Keratinocyte (primary cell): ENCODE results near the gene SELENOK. TPM values are rescaled to one million over a fixed set of nuclear protein-coding genes. Genes with fewer than 3 reads are reported as not detected.

ENCODE experiments used
- DNase-seq: peaks from one replicate; pipeline ENCODE4 v3.0.0-alpha.2; 2011; ENCODE audit warnings: low read depth, missing footprints, low spot score
- FAIRE-seq: peaks from 2 replicates; lab custom pipeline; 2011; peaks lifted over from hg19 to GRCh38; lab: Jason Lieb, UNC
- H2AFZ ChIP-seq: 2 replicates; pipeline ENCODE4 v1.6.0; 2012; ENCODE audit warnings: low read length, control low read depth, inconsistent platforms; ENCODE audit not compliant: control insufficient read depth
- H3K27ac ChIP-seq: 2 replicates; pipeline ENCODE4 v1.5.1; 2011; ENCODE audit warnings: low read length; ENCODE audit not compliant: control insufficient read depth, insufficient read depth
- H3K27me3 ChIP-seq: 3 replicates; pipeline ENCODE4 v1.6.0; 2011; ENCODE audit warnings: low read length; ENCODE audit not compliant: control insufficient read depth, insufficient read depth; ENCODE audit errors: extremely low read depth
- H3K36me3 ChIP-seq, 2 experiments: 2 replicates in 1 of 2; 3 replicates in 1 of 2; pipeline ENCODE4 v1.5.1; 2011; ENCODE audit warnings: low read length in 2 of 2, mild to moderate bottlenecking in 1 of 2; ENCODE audit not compliant: control insufficient read depth in 2 of 2, insufficient read depth in 2 of 2; ENCODE audit errors: extremely low read depth in 1 of 2
- H3K4me1 ChIP-seq: 3 replicates; pipeline ENCODE4 v1.5.1; 2011; ENCODE audit warnings: low read length; ENCODE audit not compliant: control insufficient read depth, insufficient read depth; ENCODE audit errors: extremely low read depth
- H3K4me2 ChIP-seq: 3 replicates; pipeline ENCODE4 v1.6.0; 2011; ENCODE audit warnings: low read depth, low read length; ENCODE audit not compliant: control insufficient read depth, insufficient read depth; ENCODE audit errors: extremely low read depth
- H3K4me3 ChIP-seq, 3 experiments: fragments of 200-600 bp in 1 of 3; sonication (generic) in 1 of 3; 2 replicates in 2 of 3; 3 replicates in 1 of 3; pipeline ENCODE4 v1.5.1; 2011 to 2016; ENCODE audit warnings: low read length in 3 of 3, mild to moderate bottlenecking in 3 of 3, control low read depth in 2 of 3, inconsistent platforms in 1 of 3, low read depth in 1 of 3, mixed read lengths in 1 of 3, mixed run types in 1 of 3, moderate library complexity in 1 of 3; ENCODE audit not compliant: control insufficient read depth in 2 of 3, insufficient read depth in 2 of 3; ENCODE audit errors: extremely low read depth in 1 of 3
- H3K79me2 ChIP-seq: 2 replicates; pipeline ENCODE4 v1.6.0; 2012; ENCODE audit warnings: low read length; ENCODE audit not compliant: control insufficient read depth, insufficient read depth
- H3K9ac ChIP-seq: 3 replicates; pipeline ENCODE4 v1.6.0; 2011; ENCODE audit warnings: low read length; ENCODE audit not compliant: control insufficient read depth, insufficient read depth; ENCODE audit errors: extremely low read depth
- H3K9me1 ChIP-seq: 3 replicates; pipeline ENCODE4 v1.6.0; 2011; ENCODE audit warnings: low read length; ENCODE audit not compliant: control insufficient read depth, insufficient read depth; ENCODE audit errors: extremely low read depth
- H3K9me3 ChIP-seq: 2 replicates; pipeline ENCODE4 v1.5.1; 2012; ENCODE audit warnings: low read depth, low read length; ENCODE audit not compliant: control insufficient read depth
- H4K20me1 ChIP-seq: 3 replicates; pipeline ENCODE4 v1.6.0; 2011; ENCODE audit warnings: low read length; ENCODE audit not compliant: control insufficient read depth, insufficient read depth; ENCODE audit errors: extremely low read depth
- CTCF ChIP-seq, 3 experiments: IDR thresholded peaks in 1 of 3; conservative IDR thresholded peaks in 1 of 3; optimal IDR thresholded peaks in 1 of 3; 2 replicates in 2 of 3; 3 replicates in 1 of 3; pipeline versions ENCODE3 to v1.5.1; 2011; ENCODE audit warnings: low read length in 3 of 3, mild to moderate bottlenecking in 3 of 3, moderate library complexity in 2 of 3, control low read depth in 1 of 3, inconsistent platforms in 1 of 3; ENCODE audit not compliant: insufficient read depth in 2 of 3; ENCODE audit errors: extremely low read depth in 1 of 3
- EZH2 ChIP-seq: IDR thresholded peaks from one replicate; pipeline ENCODE4 v1.6.1; 2012; ENCODE audit warnings: inconsistent platforms, mild to moderate bottlenecking, low read length, moderate library complexity
- dilution Hi-C: fragments of 300-500 bp; cut with MboI; formaldehyde crosslinking; loops from one replicate; pipeline ENCODE4 v1.7.0; 2020; ENCODE audit warnings: low sequenced_read_pairs; ENCODE audit not compliant: extremely low pct_ligation_motif_present
- polyA plus RNA-seq, 5 experiments: library from polyadenylated mRNA; depleted of rRNA in 3 of 5; stranded (reverse) in 3 of 5; stranded (forward) in 1 of 5; unstranded in 1 of 5; fragments of >200 nt; gene quantifications; 1 replicate in 1 of 5; 2 replicates in 3 of 5; 3 replicates in 1 of 5; pipeline versions ENCODE4 v1.2.1 to v1.2.3, GENCODE V29; 2011 to 2012; ENCODE audit warnings: missing spikeins in 2 of 5, low read depth in 1 of 5, low replicate concordance in 1 of 5

Gene SELENOK
- polyA plus RNA-seq, 1 donor (not counting 4 experiments of a cell fraction or from before 2014, with no cell fraction given) = 94.9 TPM

- H3K4me3 ChIP-seq = no peak overlapping the region
- DNase-seq (no peak), FAIRE-seq (no peak)
- peaks cover 4% of the 10 kb centered on the region for H3K4me1 ChIP-seq
- H4K20me1 ChIP-seq = no peaks in the 10 kb centered on the region
- H2AFZ ChIP-seq = no peak overlapping the region
- no peaks in the 10 kb centered on the region for H3K9me1 ChIP-seq
- dilution Hi-C loops = no loop called here
- no peak for TF ChIP-seq EZH2
- TF ChIP-seq CTCF (optimal IDR thresholded peaks at IDR 0.05 in 1 of 3, IDR thresholded peaks at IDR 0.05 in 1 of 3, conservative IDR thresholded peaks at IDR 0.05 in 1 of 3; ENCODE audit: extremely low read depth in 1 of 3, insufficient read depth in 2 of 3, low read length in 3 of 3) = no peak
- H3K9ac ChIP-seq = no peak overlapping the region
- no peak overlapping the region for H3K27ac ChIP-seq
- no peak overlapping the region for H3K4me2 ChIP-seq
- H3K36me3 ChIP-seq = no peaks in the 10 kb centered on the region
- no peaks in the 10 kb centered on the region for H3K79me2 ChIP-seq
- H3K27me3 ChIP-seq = peaks cover 31% of the 10 kb centered on the region
- no peaks in the 10 kb centered on the region for H3K9me3 ChIP-seq
Measured at GRCh38 chr3:53849916-53850315, 41.7 kb downstream of the SELENOK start.

- no peak overlapping the region for H3K4me3 ChIP-seq
- H2AFZ ChIP-seq = no peak overlapping the region
- peak overlapping the region; percentile 85 for H3K4me2 ChIP-seq
- no peaks in the 10 kb centered on the region for H3K9me1 ChIP-seq
- no peak overlapping the region for H3K9ac ChIP-seq
- no peak for TF ChIP-seq EZH2
- no peak for TF ChIP-seq CTCF (optimal IDR thresholded peaks at IDR 0.05 in 1 of 3, IDR thresholded peaks at IDR 0.05 in 1 of 3, conservative IDR thresholded peaks at IDR 0.05 in 1 of 3; ENCODE audit: extremely low read depth in 1 of 3, insufficient read depth in 2 of 3, low read length in 3 of 3)
- FAIRE-seq (no peak), DNase-seq (no peak)
- H3K27ac ChIP-seq = no peak overlapping the region
- H3K4me1 ChIP-seq = peaks cover 4% of the 10 kb centered on the region
- no peaks in the 10 kb centered on the region for H3K36me3 ChIP-seq
- H4K20me1 ChIP-seq = no peaks in the 10 kb centered on the region
- peaks cover 40% of the 10 kb centered on the region for H3K27me3 ChIP-seq
- no peaks in the 10 kb centered on the region for H3K79me2 ChIP-seq
- dilution Hi-C loops = no loop called here
- no peaks in the 10 kb centered on the region for H3K9me3 ChIP-seq
Measured at GRCh38 chr3:53846851-53847155, 44.9 kb downstream of the SELENOK start.
